Stimulated activated memory B cell treated with anti-CD40 and anti-IgM and Interleukin-4, amounts not matched to agents 10 μg/mL and 1 μg/mL and 100 μg/mL, for 72 hours (primary cell): Measurements from ENCODE around the gene ANKRD31.

Source experiments
- ATAC-seq: fragments of 150-1000 bp; cut with Tn5 transposase; 2 replicates; pipeline ENCODE4 v1.10.0; 2021
- H3K27ac Mint-ChIP-seq: one replicate; pipeline ENCODE4 v1.8.0; 2022; ENCODE audit warnings: mild to moderate bottlenecking, mixed read lengths
- H3K27me3 Mint-ChIP-seq: one replicate; pipeline ENCODE4 v1.8.0; 2022; ENCODE audit warnings: mixed read lengths
- H3K36me3 Mint-ChIP-seq: one replicate; pipeline ENCODE4 v1.8.0; 2022; ENCODE audit warnings: mixed read lengths
- H3K4me1 Mint-ChIP-seq: one replicate; pipeline ENCODE4 v1.8.0; 2022; ENCODE audit warnings: mixed read lengths
- H3K4me3 Mint-ChIP-seq: one replicate; pipeline ENCODE4 v1.8.0; 2022; ENCODE audit warnings: mild to moderate bottlenecking, moderate library complexity, mixed read lengths
- H3K9me3 Mint-ChIP-seq: one replicate; pipeline ENCODE4 v1.8.0; 2022; ENCODE audit warnings: mixed read lengths

The ANKRD31 gene

GRCh38 chr5:75023368-75024159 lies 213.1 kb downstream of the ANKRD31 start:
- Mint-ChIP-seq H3K27me3 (peaks cover 30% of the 10 kb centered on the region), H3K9me3 (no peaks in the 10 kb centered on the region), H3K4me3 (no peak overlapping the region), H3K4me1 (no peaks in the 10 kb centered on the region), H3K36me3 (no peaks in the 10 kb centered on the region), H3K27ac (no peak overlapping the region)
- no peak for ATAC-seq

GRCh38 chr5:75021800-75022199 lies 214.9 kb downstream of the ANKRD31 start:
- Mint-ChIP-seq H3K36me3 (no peaks in the 10 kb centered on the region), H3K4me3 (no peak overlapping the region), H3K4me1 (no peaks in the 10 kb centered on the region), H3K9me3 (no peaks in the 10 kb centered on the region), H3K27ac (no peak overlapping the region), H3K27me3 (peaks cover 30% of the 10 kb centered on the region)
- ATAC-seq = no peak

- Mint-ChIP-seq H3K4me1 (no peaks in the 10 kb centered on the region), H3K36me3 (no peaks in the 10 kb centered on the region), H3K9me3 (no peaks in the 10 kb centered on the region), H3K27me3 (peaks cover 30% of the 10 kb centered on the region), H3K4me3 (no peak overlapping the region), H3K27ac (no peak overlapping the region)
- ATAC-seq = no peak
These were observed 215.5 kb downstream of the ANKRD31 start for GRCh38 chr5:75021219-75021618.

- Mint-ChIP-seq H3K4me1 (no peaks in the 10 kb centered on the region), H3K9me3 (no peaks in the 10 kb centered on the region), H3K27ac (no peak overlapping the region), H3K36me3 (no peaks in the 10 kb centered on the region), H3K4me3 (no peak overlapping the region), H3K27me3 (peaks cover 30% of the 10 kb centered on the region)
- no peak for ATAC-seq
These were observed 216.5 kb downstream of the ANKRD31 start for GRCh38 chr5:75020016-75020656.

- no peak for ATAC-seq
- H3K9me3 Mint-ChIP-seq = no peaks in the 10 kb centered on the region
- H3K4me1 Mint-ChIP-seq = no peaks in the 10 kb centered on the region
- H3K36me3 Mint-ChIP-seq = no peaks in the 10 kb centered on the region
- peaks cover 24% of the 10 kb centered on the region for H3K27me3 Mint-ChIP-seq
- no peak overlapping the region for H3K4me3 Mint-ChIP-seq
- no peak overlapping the region for H3K27ac Mint-ChIP-seq
These were observed 217.7 kb downstream of the ANKRD31 start for GRCh38 chr5:75018805-75019587.
